H9 (cell line): ENCODE data around the gene LRPAP1. TPM values are rescaled to one million over a fixed set of nuclear protein-coding genes. Genes with fewer than 3 reads are reported as not detected.

ENCODE experiments used
- DNase-seq: peaks from one replicate; pipeline ENCODE4 v3.0.0-alpha.2; 2017
- H2AFZ ChIP-seq: one replicate; pipeline ENCODE4 v1.6.1; 2013; ENCODE audit warnings: mild to moderate bottlenecking, low read length, control low read depth, moderate library complexity
- H2AK5ac ChIP-seq: 2 replicates; pipeline ENCODE4 v1.6.1; 2013; ENCODE audit warnings: low read length, control low read depth, mixed read lengths; ENCODE audit not compliant: insufficient read length
- H2BK120ac ChIP-seq: one replicate; pipeline ENCODE4 v1.6.1; 2013; ENCODE audit warnings: low read depth, mild to moderate bottlenecking, low read length, control low read depth, inconsistent platforms; ENCODE audit not compliant: poor library complexity, severe bottlenecking
- H2BK12ac ChIP-seq: 2 replicates; pipeline ENCODE4 v1.6.1; 2013; ENCODE audit warnings: low read length, control low read depth, mixed read lengths, low read depth; ENCODE audit not compliant: insufficient read length
- H2BK15ac ChIP-seq: 2 replicates; pipeline ENCODE4 v1.6.1; 2013; ENCODE audit warnings: low read depth, low read length, control low read depth
- H2BK20ac ChIP-seq: one replicate; pipeline ENCODE4 v1.6.1; 2013; ENCODE audit warnings: low read depth, mild to moderate bottlenecking, low read length, control low read depth, inconsistent platforms; ENCODE audit not compliant: poor library complexity, severe bottlenecking
- H2BK5ac ChIP-seq: 2 replicates; pipeline ENCODE4 v1.6.1; 2013; ENCODE audit warnings: low read length, control low read depth, mixed read lengths; ENCODE audit not compliant: insufficient read length
- H3K14ac ChIP-seq: 2 replicates; pipeline ENCODE4 v1.6.1; 2013; ENCODE audit warnings: low read length, control low read depth; ENCODE audit not compliant: insufficient read depth
- H3K18ac ChIP-seq: 2 replicates; pipeline ENCODE4 v1.6.1; 2013; ENCODE audit warnings: low read depth, mild to moderate bottlenecking, mixed read lengths, low read length, control low read depth; ENCODE audit not compliant: insufficient read length
- H3K23ac ChIP-seq: 2 replicates; pipeline ENCODE4 v1.6.1; 2013; ENCODE audit warnings: low read length, control low read depth, mixed read lengths, low read depth; ENCODE audit not compliant: insufficient read length
- H3K23me2 ChIP-seq: 2 replicates; pipeline ENCODE4 v1.6.1; 2013; ENCODE audit warnings: low read depth, mild to moderate bottlenecking, mixed read lengths, low read length, control low read depth; ENCODE audit not compliant: insufficient read length, poor library complexity, severe bottlenecking
- H3K27ac ChIP-seq: 2 replicates; pipeline ENCODE4 v1.5.1; 2013; ENCODE audit warnings: low read length, control low read depth, mixed read lengths, low read depth; ENCODE audit not compliant: insufficient read length
- H3K27me3 ChIP-seq: 2 replicates; pipeline ENCODE4 v1.6.1; 2013; ENCODE audit warnings: low read length, control low read depth, inconsistent platforms; ENCODE audit not compliant: insufficient read depth
- H3K4ac ChIP-seq: 2 replicates; pipeline ENCODE4 v1.6.1; 2013; ENCODE audit warnings: low read depth, mild to moderate bottlenecking, control low read depth, inconsistent platforms, low read length, moderate library complexity
- H3K4me1 ChIP-seq: 2 replicates; pipeline ENCODE4 v1.6.1; 2013; ENCODE audit warnings: low read length, control low read depth, inconsistent platforms; ENCODE audit not compliant: insufficient read depth
- H3K4me2 ChIP-seq: 2 replicates; pipeline ENCODE4 v1.6.1; 2013; ENCODE audit warnings: low read length, control low read depth, mixed read lengths; ENCODE audit not compliant: insufficient read length, insufficient read depth
- H3K56ac ChIP-seq: 2 replicates; pipeline ENCODE4 v1.6.1; 2013; ENCODE audit warnings: low read depth, mild to moderate bottlenecking, mixed read lengths, low read length, control low read depth; ENCODE audit not compliant: insufficient read length
- H3K79me1 ChIP-seq: 2 replicates; pipeline ENCODE4 v1.6.1; 2013; ENCODE audit warnings: low read depth, mild to moderate bottlenecking, moderate library complexity, low read length, control low read depth, inconsistent platforms; ENCODE audit not compliant: insufficient read depth, poor library complexity, severe bottlenecking
- H3K79me2 ChIP-seq: 2 replicates; pipeline ENCODE4 v1.6.1; 2013; ENCODE audit warnings: low read length, control low read depth, inconsistent platforms; ENCODE audit not compliant: insufficient read depth
- H3K9ac ChIP-seq: 2 replicates; pipeline ENCODE4 v1.6.1; 2013; ENCODE audit warnings: low read length, control low read depth, mixed read lengths; ENCODE audit not compliant: insufficient read length; ENCODE audit errors: extremely low read depth
- H3K9me3 ChIP-seq: one replicate; pipeline ENCODE4 v1.6.1; 2013; ENCODE audit warnings: low read depth, low read length, inconsistent platforms; ENCODE audit not compliant: control insufficient read depth
- H3T11ph ChIP-seq: one replicate; pipeline ENCODE4 v1.6.1; 2013; ENCODE audit warnings: mild to moderate bottlenecking, low read length, control low read depth, inconsistent platforms
- H4K20me1 ChIP-seq: one replicate; pipeline ENCODE4 v1.6.1; 2013; ENCODE audit not compliant: control insufficient read depth, insufficient read length, insufficient read depth
- H4K5ac ChIP-seq: 2 replicates; pipeline ENCODE4 v1.6.1; 2013; ENCODE audit warnings: low read depth, mild to moderate bottlenecking, mixed read lengths, low read length, control low read depth; ENCODE audit not compliant: insufficient read length
- H4K8ac ChIP-seq: replicated peaks from 2 replicates; pipeline ENCODE4 v1.6.1; 2013; ENCODE audit warnings: low read length, control low read depth, mixed read lengths, low read depth; ENCODE audit not compliant: insufficient read length
- H4K91ac ChIP-seq: 2 replicates; pipeline ENCODE4 v1.6.1; 2013; ENCODE audit warnings: low read depth, mild to moderate bottlenecking, moderate library complexity, mixed read lengths, low read length, control low read depth; ENCODE audit not compliant: insufficient read length
- H3K27ac Mint-ChIP-seq, 3 experiments: 2 replicates in 2 of 3; 3 replicates in 1 of 3; pipeline ENCODE4 v1.8.0; 2020 to 2021; ENCODE audit warnings: mixed read lengths in 3 of 3, mild to moderate bottlenecking in 1 of 3, moderate library complexity in 1 of 3
- H3K27me3 Mint-ChIP-seq: 2 replicates; pipeline ENCODE4 v1.8.0; 2021; ENCODE audit warnings: low read depth, mild to moderate bottlenecking, moderate library complexity, mixed read lengths
- H3K36me3 Mint-ChIP-seq, 3 experiments: 2 replicates in 2 of 3; 3 replicates in 1 of 3; pipeline ENCODE4 v1.8.0; 2020 to 2021; ENCODE audit warnings: low read depth in 3 of 3, mixed read lengths in 3 of 3; ENCODE audit not compliant: insufficient read depth in 1 of 3
- H3K4me1 Mint-ChIP-seq, 2 experiments: 2 replicates each; pipeline ENCODE4 v1.8.0; 2020; ENCODE audit warnings: mixed read lengths in 2 of 2
- H3K4me3 Mint-ChIP-seq, 2 experiments: 2 replicates in 1 of 2; 3 replicates in 1 of 2; pipeline ENCODE4 v1.8.0; 2020 to 2021; ENCODE audit warnings: mild to moderate bottlenecking in 2 of 2, mixed read lengths in 2 of 2, moderate library complexity in 1 of 2
- H3K9me3 Mint-ChIP-seq, 2 experiments: 2 replicates in 1 of 2; 3 replicates in 1 of 2; pipeline ENCODE4 v1.8.0; 2020; ENCODE audit warnings: mild to moderate bottlenecking in 2 of 2, mixed read lengths in 2 of 2, moderate library complexity in 1 of 2
- CTCF ChIP-seq: fragments of 200-600 bp; sonication (generic); conservative IDR thresholded peaks from 3 replicates; pipeline ENCODE4 v1.8.0; 2021; ENCODE audit warnings: antibody characterized with exemption, mild to moderate bottlenecking
- WGBS: extraction: QIAGEN DNeasy Blood & Tissue Kit; methylation state at CpG from one replicate; pipeline ENCODE4 v1.1.7; 2013; ENCODE audit warnings: missing lambda C conversion rate, low lambda C conversion rate, mixed read lengths; ENCODE audit not compliant: insufficient read length; ENCODE audit errors: extremely low coverage; 5-methylcytosine and 5-hydroxymethylcytosine counted together
- total RNA-seq: library from RNA; stranded (reverse); gene quantifications from 2 replicates; pipeline ENCODE4 v1.2.1, GENCODE V29; 2021

The LRPAP1 gene
- total RNA-seq, 1 experiment from 2014 or later = 85.9 TPM

- Histone ChIP-seq H2BK15ac (no peak overlapping the region), H3K56ac (no peak overlapping the region), H3K4ac (no peak overlapping the region), H3K27me3 (no peaks in the 10 kb centered on the region; the same call in 1 of the 2 replicates), H4K8ac (no peak overlapping the region), H3K23me2 (no peaks in the 10 kb centered on the region), H3K14ac (no peak overlapping the region; the same call in 1 of the 2 replicates), H3K9me3 (no peaks in the 10 kb centered on the region), H3K23ac (no peak overlapping the region), H3T11ph (no peak overlapping the region), H4K91ac (no peak overlapping the region), H2AFZ (no peak overlapping the region), H2BK5ac (no peak overlapping the region), H2BK12ac (no peak overlapping the region), H2BK120ac (no peak overlapping the region), H4K20me1 (peaks cover 2% of the 10 kb centered on the region), H3K79me1 (no peaks in the 10 kb centered on the region), H4K5ac (no peak overlapping the region), H3K27ac (no peak overlapping the region), H2AK5ac (no peak overlapping the region), H3K4me1 (no peaks in the 10 kb centered on the region), H3K79me2 (no peaks in the 10 kb centered on the region), H2BK20ac (no peak overlapping the region), H3K9ac (no peak overlapping the region), H3K4me2 (no peak overlapping the region), H3K18ac (no peak overlapping the region)
- no CpG with 5 or more reads among the region's 19 CpGs for WGBS
- no peak for DNase-seq
- Mint-ChIP-seq H3K36me3 (peaks cover 12 to 34% (median 19%) of the 10 kb centered on the region in 3 experiments), H3K4me1 (peaks cover 0 to 3% of the 10 kb centered on the region in 2 experiments; a peak in 1 of 4 replicates), H3K27ac (no peak overlapping the region), H3K27me3 (peaks cover 40% of the 10 kb centered on the region), H3K9me3 (no peaks in the 10 kb centered on the region; a peak in 2 of 5 replicates), H3K4me3 (no peak overlapping the region)
- TF ChIP-seq CTCF = no peak
Measured at GRCh38 chr4:3501825-3502425, 30.3 kb downstream of the LRPAP1 start.
